ENCODE data around the gene P4HA2. TPM values are rescaled to one million over a fixed set of nuclear protein-coding genes. Genes with fewer than 3 reads are reported as not detected.

Gene P4HA2
- polyA plus RNA-seq, 1 donor (not counting 4 experiments of a cell fraction or from before 2014, with no cell fraction given), result 93.6 TPM

GRCh38 chr5:132238901-132239500 lies 11.3 kb upstream of the P4HA2 start:
- Histone ChIP-seq H3K9me3 (ENCODE audit: control insufficient read depth, low read depth, low read length) (no peaks in the 10 kb centered on the region), H3K9me1 (ENCODE audit: control insufficient read depth, extremely low read depth, insufficient read depth, low read length) (no peaks in the 10 kb centered on the region), H3K27ac (ENCODE audit: control insufficient read depth, insufficient read depth, low read length) (no peak overlapping the region), H3K79me2 (ENCODE audit: control insufficient read depth, insufficient read depth, low read length) (no peaks in the 10 kb centered on the region), H3K36me3 (ENCODE audit: control insufficient read depth in 2 of 2, extremely low read depth in 1 of 2, insufficient read depth in 2 of 2, low read length in 2 of 2) (no peaks in the 10 kb centered on the region), H3K9ac (ENCODE audit: control insufficient read depth, extremely low read depth, insufficient read depth, low read length) (no peak overlapping the region), H3K4me2 (ENCODE audit: control insufficient read depth, extremely low read depth, insufficient read depth, low read depth, low read length) (no peak overlapping the region), H3K4me3 (ENCODE audit: control insufficient read depth in 2 of 3, extremely low read depth in 1 of 3, insufficient read depth in 2 of 3, low read depth in 1 of 3, low read length in 3 of 3) (no peak overlapping the region), H4K20me1 (ENCODE audit: control insufficient read depth, extremely low read depth, insufficient read depth, low read length) (no peaks in the 10 kb centered on the region), H3K4me1 (ENCODE audit: control insufficient read depth, extremely low read depth, insufficient read depth, low read length) (peaks cover 6% of the 10 kb centered on the region), H2AFZ (ENCODE audit: control insufficient read depth, low read length) (no peak overlapping the region), H3K27me3 (ENCODE audit: control insufficient read depth, extremely low read depth, insufficient read depth, low read length) (no peaks in the 10 kb centered on the region)
- TF ChIP-seq CTCF (optimal IDR thresholded peaks at IDR 0.05 in 1 of 3, IDR thresholded peaks at IDR 0.05 in 1 of 3, conservative IDR thresholded peaks at IDR 0.05 in 1 of 3; ENCODE audit: extremely low read depth in 1 of 3, insufficient read depth in 2 of 3, low read length in 3 of 3) (no peak), EZH2 (IDR thresholded peaks at IDR 0.05; ENCODE audit: low read length) (no peak)
- no peak for FAIRE-seq
- dilution Hi-C loops (cut with MboI; ENCODE audit: extremely low pct_ligation_motif_present, low sequenced_read_pairs), result no loop called here
- DNase-seq (ENCODE audit: low read depth, low spot score), result no peak

GRCh38 chr5:132238169-132238744 lies 10.6 kb upstream of the P4HA2 start:
- Histone ChIP-seq H2AFZ (ENCODE audit: control insufficient read depth, low read length) (no peak overlapping the region), H3K9me3 (ENCODE audit: control insufficient read depth, low read depth, low read length) (no peaks in the 10 kb centered on the region), H3K4me2 (ENCODE audit: control insufficient read depth, extremely low read depth, insufficient read depth, low read depth, low read length) (no peak overlapping the region), H3K9me1 (ENCODE audit: control insufficient read depth, extremely low read depth, insufficient read depth, low read length) (no peaks in the 10 kb centered on the region), H3K36me3 (ENCODE audit: control insufficient read depth in 2 of 2, extremely low read depth in 1 of 2, insufficient read depth in 2 of 2, low read length in 2 of 2) (no peaks in the 10 kb centered on the region), H3K79me2 (ENCODE audit: control insufficient read depth, insufficient read depth, low read length) (no peaks in the 10 kb centered on the region), H3K27ac (ENCODE audit: control insufficient read depth, insufficient read depth, low read length) (no peak overlapping the region), H4K20me1 (ENCODE audit: control insufficient read depth, extremely low read depth, insufficient read depth, low read length) (no peaks in the 10 kb centered on the region), H3K27me3 (ENCODE audit: control insufficient read depth, extremely low read depth, insufficient read depth, low read length) (no peaks in the 10 kb centered on the region), H3K9ac (ENCODE audit: control insufficient read depth, extremely low read depth, insufficient read depth, low read length) (no peak overlapping the region), H3K4me3 (ENCODE audit: control insufficient read depth in 2 of 3, extremely low read depth in 1 of 3, insufficient read depth in 2 of 3, low read depth in 1 of 3, low read length in 3 of 3) (no peak overlapping the region), H3K4me1 (ENCODE audit: control insufficient read depth, extremely low read depth, insufficient read depth, low read length) (peaks cover 11% of the 10 kb centered on the region)
- TF ChIP-seq CTCF (optimal IDR thresholded peaks at IDR 0.05 in 1 of 3, IDR thresholded peaks at IDR 0.05 in 1 of 3, conservative IDR thresholded peaks at IDR 0.05 in 1 of 3; ENCODE audit: extremely low read depth in 1 of 3, insufficient read depth in 2 of 3, low read length in 3 of 3), result peak; percentile 80 to 86 (median 82)
- no peak for TF ChIP-seq EZH2 (IDR thresholded peaks at IDR 0.05; ENCODE audit: low read length)
- dilution Hi-C loops (cut with MboI; ENCODE audit: extremely low pct_ligation_motif_present, low sequenced_read_pairs), result no loop called here
- DNase-seq (ENCODE audit: low read depth, low spot score) (no peak), FAIRE-seq (peak; percentile 65)
